Ramos (cell line): ENCODE results near the gene CDC42BPG.

Source experiments
- in situ Hi-C: fragments of 300-500 bp; cut with MboI; formaldehyde crosslinking; loops from one replicate; pipeline ENCODE4 v1.14.3; 2022; ENCODE audit warnings: low sequenced_read_pairs; ENCODE audit not compliant: unreplicated experiment

CDC42BPG gene

DNA sequence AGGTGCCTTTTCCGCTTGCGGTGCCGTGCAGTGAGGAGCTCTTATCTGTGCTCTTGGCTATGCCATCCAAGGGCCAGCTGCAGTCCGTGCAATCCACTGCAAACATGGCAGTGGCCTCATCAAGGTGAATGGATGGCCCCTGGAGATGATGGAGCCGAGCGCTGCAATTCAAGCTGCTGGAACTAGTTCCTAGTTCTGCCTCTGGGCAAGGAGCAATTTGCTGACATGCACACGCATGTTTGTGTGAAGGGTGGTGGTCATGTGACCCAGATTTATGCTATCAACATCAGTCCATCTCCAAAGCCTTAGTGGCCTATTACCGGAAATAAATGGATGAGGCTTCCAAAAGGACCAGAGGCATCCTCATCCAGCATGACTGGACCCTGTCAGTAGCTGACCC, 37.0 kb upstream of the CDC42BPG start:
- in situ Hi-C loops = no loop called here

- in situ Hi-C loops = no loop called here
Observed at GRCh38 chr11:64880240-64881001, 36.0 kb upstream of the CDC42BPG start.

DNA sequence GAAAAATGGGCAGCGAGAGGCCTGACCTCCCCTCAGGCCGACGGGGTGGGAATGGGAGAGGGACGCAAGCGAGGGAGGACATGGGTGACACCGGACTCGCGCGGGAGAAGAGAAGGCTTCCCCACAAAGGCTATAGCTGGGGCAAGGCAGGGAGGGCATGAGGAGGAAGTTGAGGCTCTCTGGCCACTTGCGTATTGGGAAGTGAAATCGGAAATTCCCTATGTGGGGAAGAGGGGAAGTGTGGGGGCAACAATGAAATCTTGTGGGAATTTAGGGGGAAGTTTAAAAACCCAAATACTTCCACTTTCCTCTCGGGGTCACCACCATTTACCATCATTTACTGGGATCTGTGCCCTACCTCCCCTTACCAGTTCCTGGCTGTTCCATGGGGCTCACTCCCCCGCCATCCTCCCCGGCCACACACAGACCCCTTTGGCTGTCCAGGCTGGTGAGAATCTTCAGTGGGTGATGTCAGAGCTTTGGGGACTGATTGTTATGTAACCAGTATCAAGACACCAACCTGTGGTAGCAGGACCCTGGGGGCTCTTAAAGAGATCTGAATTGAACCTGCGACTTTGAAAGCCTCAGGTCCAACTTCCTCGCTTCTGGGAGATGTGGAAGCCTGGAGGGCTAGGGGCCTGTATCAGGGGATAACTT, 34.9 kb upstream of the CDC42BPG start:
- in situ Hi-C loops = no loop called here

DNA sequence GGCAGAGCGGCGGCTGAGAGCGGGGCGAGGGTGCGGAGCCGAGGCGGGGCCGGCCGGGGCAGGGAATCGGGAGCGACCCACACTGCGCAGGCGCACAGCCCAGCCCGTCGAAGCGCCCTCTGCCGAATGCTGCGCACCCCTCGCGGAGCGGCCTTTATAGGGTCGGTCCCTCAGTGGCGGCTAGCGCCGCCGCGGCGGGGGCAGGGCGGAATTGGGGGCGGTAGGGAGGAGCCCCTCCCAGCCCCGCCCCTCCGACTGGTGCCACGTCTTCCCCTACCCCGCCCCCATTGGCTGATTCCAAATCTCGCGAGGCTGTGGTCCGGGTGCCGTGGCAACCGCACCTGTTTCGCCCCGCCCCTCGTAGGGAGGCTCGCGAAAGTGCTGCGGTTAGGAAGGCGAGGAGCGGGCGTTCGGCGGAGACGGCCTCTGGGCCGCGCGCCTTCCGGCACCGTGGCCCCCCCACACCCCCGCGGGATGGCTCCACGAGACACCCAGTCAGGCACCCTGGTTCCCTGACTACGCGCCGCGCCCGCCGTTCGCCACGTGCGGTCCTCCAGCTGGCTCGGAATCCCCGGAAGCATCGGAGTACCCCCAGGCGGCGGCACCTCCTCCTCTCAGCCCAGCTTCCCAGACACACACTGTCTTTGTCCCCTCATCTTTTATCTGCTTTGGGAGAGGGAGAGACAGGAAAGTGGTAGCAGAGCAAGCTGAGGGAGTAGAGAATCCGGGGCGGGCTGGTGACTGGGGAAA, 34.2 kb upstream of the CDC42BPG start, which contains the start of gene EHD1:
TSS of gene EHD1 (minus strand) at position 128 of the 750 bp plus-strand sequence. CDS start 157 bp downstream, outside the sequence.
- in situ Hi-C loops = no loop called here

- in situ Hi-C loops = no loop called here
Observed at GRCh38 chr11:64878223-64878493, 33.7 kb upstream of the CDC42BPG start.

GRCh38 chr11:64877390-64878222, 33.2 kb upstream of the CDC42BPG start:
- in situ Hi-C loops = no loop called here

DNA sequence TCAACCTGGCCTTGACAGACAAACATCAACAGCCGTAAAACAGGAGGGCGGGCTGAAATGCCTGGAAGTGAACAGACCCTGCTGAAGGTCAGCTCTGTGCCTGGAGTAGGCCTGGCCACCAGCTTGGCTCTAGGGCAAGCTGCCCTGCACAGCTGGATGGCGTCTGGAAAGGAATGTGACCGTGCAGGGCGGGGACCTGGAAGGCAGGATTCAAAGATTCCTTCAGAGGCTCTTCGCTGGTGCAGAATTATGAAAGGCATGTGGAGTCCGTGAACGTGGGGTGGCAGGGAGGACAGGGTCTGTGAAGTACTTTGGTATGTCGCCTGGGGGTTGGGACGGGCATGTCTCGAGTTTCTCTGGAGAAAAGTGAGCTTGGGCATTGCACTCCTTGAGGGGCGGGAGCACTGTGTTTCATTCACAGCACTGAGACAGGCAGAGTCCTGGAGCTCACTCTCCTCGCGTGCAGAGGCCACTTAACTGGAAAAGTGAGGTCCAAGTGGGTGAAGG, 32.4 kb upstream of the CDC42BPG start:
- in situ Hi-C loops = no loop called here

DNA sequence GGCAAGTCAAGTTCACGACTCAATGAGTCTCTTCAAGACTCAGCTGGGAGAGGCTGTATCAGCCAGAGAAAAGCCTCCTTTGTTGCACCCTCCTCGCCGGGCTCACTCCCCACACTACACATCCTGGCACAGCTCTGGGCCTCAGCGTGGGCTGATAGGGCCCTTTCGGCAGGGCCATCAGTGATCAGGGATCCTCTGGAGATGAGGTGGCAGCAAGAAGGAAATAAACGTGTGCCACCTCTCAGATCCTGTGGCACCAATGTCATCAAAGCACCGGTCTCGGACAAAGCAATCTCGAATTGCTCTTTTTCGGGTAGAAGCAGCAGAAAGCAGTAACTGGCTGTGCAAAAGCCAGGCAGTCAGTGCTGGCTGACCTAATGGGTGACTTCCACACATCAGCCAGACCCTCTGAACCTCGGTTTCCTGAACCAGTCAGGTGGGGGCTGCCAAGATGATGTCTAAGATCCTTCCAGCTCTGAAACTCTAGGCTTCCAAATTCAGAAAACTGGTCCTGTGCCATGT, 31.8 kb upstream of the CDC42BPG start:
- in situ Hi-C loops = no loop called here

DNA sequence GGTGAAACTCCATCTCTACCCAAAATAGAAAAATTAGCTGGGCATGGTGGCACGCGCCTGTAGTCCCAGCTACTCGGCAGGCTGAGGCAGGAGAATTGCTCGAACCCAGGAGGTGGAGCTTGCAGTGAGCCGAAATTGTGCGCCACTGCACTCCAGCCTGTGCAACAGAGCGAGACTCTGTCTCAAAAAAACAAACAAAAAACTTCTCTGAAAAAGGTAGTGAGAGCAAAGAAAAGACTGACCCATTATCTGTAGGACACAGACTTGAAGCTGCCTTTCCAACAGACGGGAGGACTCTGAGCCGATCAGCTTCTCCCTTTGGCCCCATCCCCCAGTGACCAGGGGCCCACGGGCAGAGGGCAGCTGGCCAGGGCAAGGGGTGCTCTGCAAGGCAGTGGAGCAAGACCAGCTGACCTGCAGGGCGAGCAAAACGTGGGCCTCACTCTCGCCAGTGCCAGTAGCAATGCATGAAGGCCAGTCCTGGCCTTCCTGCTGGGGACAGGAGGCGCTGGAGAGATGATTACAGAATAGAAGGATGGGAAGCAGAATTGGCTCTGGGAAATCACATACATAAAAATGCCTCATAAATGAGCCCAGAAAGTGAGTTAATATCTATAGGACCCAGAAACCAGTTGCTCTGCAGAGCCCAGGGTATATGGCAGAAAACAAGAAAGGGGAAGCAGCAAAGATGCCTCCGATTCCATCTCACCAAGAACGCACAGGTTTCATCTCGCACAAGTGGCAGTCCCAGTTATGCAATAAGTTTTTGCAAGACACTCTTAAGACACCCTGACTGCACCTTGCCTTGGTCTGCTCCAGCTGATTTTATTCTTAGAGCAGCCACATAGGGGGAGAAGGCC, 31.1 kb upstream of the CDC42BPG start:
- in situ Hi-C loops = no loop called here

DNA sequence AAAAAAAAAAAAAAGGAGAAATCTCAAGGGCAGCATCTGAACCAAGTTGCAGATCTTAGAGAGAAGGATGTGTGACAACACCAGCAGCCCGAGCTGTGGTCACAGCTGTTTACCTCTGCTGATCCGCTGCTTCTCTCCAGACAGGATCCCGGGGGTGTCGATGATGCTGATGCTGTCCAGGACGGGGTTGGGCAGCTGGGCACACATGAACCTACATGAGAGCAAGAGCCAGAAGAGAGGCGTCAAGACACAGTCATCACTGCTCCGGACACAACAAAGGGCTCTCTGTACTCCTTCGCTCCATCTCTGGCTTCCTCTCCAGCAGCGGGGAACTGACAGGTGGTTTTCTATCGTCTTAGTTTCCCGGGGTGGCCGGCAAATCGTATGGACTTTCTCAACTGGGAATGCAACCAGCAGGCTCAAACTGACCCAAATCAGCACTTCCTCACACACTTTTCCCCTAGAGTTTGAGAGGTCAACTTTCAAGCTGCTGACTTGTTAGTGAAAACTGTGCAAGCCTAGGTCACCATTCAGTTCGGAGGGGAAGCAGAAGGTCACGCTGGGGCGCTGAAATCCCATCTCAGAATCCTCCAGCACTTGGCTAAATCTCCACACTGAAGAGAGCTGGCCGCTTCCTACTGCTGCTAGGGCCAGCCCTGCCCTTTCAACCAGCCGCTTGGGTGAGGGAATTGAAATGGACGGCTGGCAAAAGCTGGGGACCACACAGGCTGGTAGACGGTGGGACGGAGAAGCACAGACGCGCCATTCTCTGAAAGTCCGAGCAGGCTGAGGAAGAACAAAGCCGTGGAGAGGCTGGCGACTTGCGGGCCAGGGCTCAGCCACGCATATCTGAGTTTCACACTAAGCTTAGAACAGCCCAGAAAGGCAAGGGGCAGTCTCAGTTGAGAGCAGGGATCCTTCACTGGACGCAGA, 30.1 kb upstream of the CDC42BPG start:
- in situ Hi-C loops = no loop called here

DNA sequence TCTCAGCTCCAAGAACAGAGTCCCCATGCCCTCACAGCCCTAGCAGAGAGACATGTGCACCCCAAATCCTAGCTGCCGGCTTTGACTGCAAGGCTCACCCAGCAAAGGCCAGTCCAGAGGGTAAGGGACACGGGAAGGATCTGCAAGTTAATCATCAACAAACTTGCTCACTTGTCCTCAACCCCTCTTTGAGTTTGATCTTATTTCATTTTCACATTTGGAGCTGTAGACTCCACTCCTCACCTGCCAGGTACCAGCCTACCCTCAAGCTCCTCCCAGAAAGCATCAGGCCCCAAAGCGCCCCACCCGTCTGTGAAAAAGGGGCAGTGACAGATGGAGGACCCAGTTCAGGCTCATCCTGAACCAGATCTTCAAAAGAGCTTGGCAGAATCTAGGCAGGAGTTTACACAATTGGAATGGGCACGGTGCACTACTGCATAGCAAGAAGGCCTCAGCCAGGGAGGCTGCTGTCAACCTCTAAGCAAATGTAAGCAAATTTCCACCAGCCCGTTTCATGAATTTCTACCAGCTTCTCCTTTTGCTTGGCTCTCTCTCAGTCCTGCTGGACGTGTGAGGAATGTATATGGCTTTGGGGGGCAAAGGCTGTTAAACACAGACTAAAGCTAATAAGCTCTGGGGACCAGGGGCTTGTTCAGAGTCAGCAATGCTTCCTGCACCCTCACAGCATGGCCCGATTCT, 28.5 kb upstream of the CDC42BPG start:
- in situ Hi-C loops = no loop called here

GRCh38 chr11:64871492-64871891, 27.0 kb upstream of the CDC42BPG start:
- in situ Hi-C loops = no loop called here

- in situ Hi-C loops = no loop called here
Observed at GRCh38 chr11:64870893-64871466, 26.5 kb upstream of the CDC42BPG start.

DNA sequence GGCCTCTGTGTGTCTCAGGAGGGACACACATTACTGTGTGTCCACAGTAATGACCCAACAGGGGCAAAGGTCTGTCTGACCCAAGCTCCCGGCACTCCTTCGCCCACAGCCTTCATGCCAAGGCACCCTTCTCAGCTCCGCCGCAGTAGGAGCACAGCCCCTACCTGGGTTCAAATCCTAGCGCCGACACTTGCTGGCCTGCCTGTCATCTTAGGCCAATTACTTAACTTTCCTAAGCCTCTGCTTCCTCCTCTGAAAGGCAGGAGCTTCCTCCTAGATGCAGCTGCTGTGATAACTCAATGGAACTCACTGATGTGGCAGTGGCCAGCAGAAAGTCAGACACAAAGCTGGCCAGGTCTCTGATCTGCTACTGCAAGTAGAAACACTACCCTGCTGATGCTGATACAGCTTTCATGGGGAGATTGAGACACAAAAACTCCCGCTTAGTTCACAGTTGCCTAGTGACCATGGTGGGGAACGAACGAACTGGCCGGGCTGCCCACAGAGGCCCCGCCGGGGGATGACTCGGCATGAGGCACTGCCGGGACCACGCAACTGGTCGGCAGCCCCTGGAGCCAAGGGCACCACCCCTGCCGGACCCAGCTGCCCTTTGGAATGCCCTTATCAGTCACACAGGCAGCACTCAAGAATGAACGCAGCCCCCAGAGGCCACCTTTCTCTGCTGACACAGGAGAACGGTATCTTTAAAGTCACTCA, 25.9 kb upstream of the CDC42BPG start:
- in situ Hi-C loops = no loop called here

- in situ Hi-C loops = no loop called here
Observed at GRCh38 chr11:64869571-64870175, 25.2 kb upstream of the CDC42BPG start.

DNA sequence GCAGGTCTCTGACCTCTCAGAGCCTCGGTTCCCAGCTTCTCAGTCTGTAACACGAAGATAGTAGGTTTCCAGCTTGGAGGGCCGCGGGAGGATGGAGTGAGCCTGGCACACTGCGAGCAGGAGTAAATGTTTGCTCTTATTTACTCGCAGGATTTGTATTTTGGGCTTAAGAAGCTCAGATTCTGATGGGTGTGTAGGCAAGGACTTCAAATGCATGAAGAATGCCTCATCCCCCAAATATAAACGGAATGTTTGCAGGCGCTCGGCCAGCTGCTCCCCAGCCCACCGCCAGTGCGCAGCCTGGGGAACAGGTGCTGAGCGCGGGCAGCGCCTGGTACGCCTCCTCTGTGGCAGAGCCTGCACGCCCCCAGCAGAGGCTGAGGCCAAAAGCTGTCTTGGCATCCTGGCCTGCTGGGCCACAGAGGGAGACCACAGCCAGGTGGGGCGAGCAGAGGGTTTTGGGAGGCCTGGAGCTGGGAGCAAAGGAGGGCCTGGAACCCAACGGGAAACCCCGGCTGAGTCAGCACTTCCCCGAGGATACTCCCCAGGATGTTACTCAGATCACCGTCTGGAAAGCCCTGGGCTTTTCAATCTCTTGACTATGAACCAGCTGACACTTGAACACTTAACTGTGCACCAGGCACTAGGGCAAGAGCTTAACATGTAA, 24.6 kb upstream of the CDC42BPG start:
- in situ Hi-C loops = no loop called here
